ENCODE results near the gene ZNRD2. TPM values are rescaled to one million over a fixed set of nuclear protein-coding genes. Genes with fewer than 3 reads are reported as not detected.
A peak's percentile ranks its signal among the peaks of the same experiment; 100 is the strongest.

Gene ZNRD2
- total and polyA plus RNA-seq, 10 of the 15 experiments (the other 5 are each of a cell fraction or from before 2014, with no cell fraction given) = 7.9 to 111 (median 55.4) TPM

DNA sequence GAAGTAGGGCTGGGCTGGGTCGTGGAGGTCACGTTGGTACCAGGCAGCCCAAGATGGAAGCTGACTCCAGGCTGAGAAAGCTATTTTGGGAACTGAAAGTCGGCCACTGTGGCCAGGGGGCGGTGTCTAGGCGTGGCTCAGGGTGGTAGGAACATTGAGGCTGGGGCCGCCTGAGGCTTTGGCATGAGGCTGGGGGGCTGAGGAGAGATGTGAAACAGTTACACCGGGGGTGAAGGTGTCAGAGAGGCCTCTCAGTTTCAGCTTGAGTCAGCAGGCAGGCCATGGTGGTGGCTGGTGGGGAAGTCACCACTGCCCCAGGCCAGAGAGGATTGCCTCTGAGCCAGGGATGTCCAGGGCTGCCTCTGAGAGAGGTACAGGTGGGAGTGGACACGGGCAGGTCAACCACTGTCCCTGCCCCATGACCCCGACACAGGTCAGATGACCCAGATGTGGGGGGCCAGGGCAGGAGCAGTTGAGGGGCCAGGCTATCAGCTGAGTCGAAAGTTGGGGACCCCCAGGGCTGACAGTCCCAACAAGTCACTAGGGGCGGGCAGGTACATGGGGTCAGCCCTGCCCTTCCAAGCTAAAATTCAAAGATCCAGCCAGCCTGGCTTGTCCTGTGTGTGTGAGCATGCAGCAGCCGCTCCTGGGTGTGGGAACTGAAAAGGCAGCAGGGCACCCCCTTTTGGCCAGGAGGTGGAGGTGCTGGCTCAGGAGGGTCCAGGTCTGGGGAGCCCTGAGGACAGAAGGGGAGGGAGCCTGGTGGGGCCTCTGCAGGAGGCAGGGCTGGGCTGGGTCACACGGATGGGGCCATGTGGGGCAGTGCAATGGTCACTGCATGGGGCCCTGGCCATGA, 18.1 kb downstream of the ZNRD2 start:
- RAD21 ChIA-PET (ENCODE audit: unreplicated experiment) = interaction anchor here (0.6 to 6.5 kb wide), 16 partner anchors 12 to 313 kb away, joined by 3 to 132 read pairs (median 5); partner anchors contain the start of genes CCDC85B, EHBP1L1, FAM89B and PCNX3
- FAIRE-seq (peak; percentile 100), DNase-seq (ENCODE audit: low read depth, low spot score) (peak; percentile 96), ATAC-seq (peak; percentile 87)
- H3K4me3 ChIP-seq = peak overlapping the region; percentile 58; the same call in 1 of the 2 replicates
- WGBS (ENCODE audit: insufficient coverage, insufficient replicate concordance, low lambda C conversion rate, missing lambda C conversion rate) = 2% methylated on average over 13 of the region's 13 CpGs
- in situ Hi-C loops (cut with MboI) = no loop called here
- H3K9ac ChIP-seq (ENCODE audit: control insufficient read depth, insufficient read depth, low read length) = peak overlapping the region; percentile 62
- H2AFZ ChIP-seq (ENCODE audit: control insufficient read depth, low read depth, low read length) = no peak overlapping the region
- no TSS peak for BruUV-seq (replicated peaks)
- POLR2A ChIA-PET = interaction anchor here (0.5 to 6.0 kb wide), 15 partner anchors 8 to 169 kb away, joined by 3 to 129 read pairs (median 4); partner anchors contain the start of genes EHBP1L1, FAM89B, MALAT1 and PCNX3
- H4K20me1 ChIP-seq (ENCODE audit: control insufficient read depth, insufficient read depth) = no peaks in the 10 kb centered on the region
- peaks cover 16% of the 10 kb centered on the region for H3K79me2 ChIP-seq (ENCODE audit: control insufficient read depth, insufficient read depth, low read length)
- H3K36me3 ChIP-seq (ENCODE audit: control insufficient read depth in 2 of 2, insufficient read depth in 2 of 2, low read length in 1 of 2) = peaks cover 5 to 11% of the 10 kb centered on the region in 2 experiments; a peak in 3 of 4 replicates
- SMC1A ChIA-PET (ENCODE audit: uncharacterized antibody, unreplicated experiment) = interaction anchor here (0.8 to 6.2 kb wide), 18 partner anchors 10 to 205 kb away, joined by 3 to 93 read pairs (median 4); partner anchors contain the start of genes EHBP1L1, FAM89B, PCNX3 and ZNRD2
- H3K9me3 ChIP-seq (replicated peaks; ENCODE audit: control insufficient read depth, insufficient read depth, low read length) = no peaks in the 10 kb centered on the region
- peaks cover 45% of the 10 kb centered on the region for H3K4me1 ChIP-seq (ENCODE audit: control insufficient read depth, insufficient read depth, low read length)
- CTCF ChIA-PET = interaction anchor here (0.6 to 5.9 kb wide), 24 partner anchors 11 to 302 kb away, joined by 3 to 130 read pairs (median 4); partner anchors contain the start of genes CCDC85B, EHBP1L1, FAM89B and KAT5
- intact Hi-C loops (cut with micrococcal nuclease; ENCODE audit: unreplicated experiment) = loop anchor here (1.0 kb wide), 3 partner anchors 14 to 48 kb away; partner anchors contain the start of gene PCNX3
- H3K27me3 ChIP-seq (replicated peaks in 1 of 2; ENCODE audit: control insufficient read depth in 2 of 2, insufficient read depth in 2 of 2, low read length in 1 of 2) = no peaks in the 10 kb centered on the region
- peak overlapping the region; percentile 79 for H3K4me2 ChIP-seq (ENCODE audit: control insufficient read depth, insufficient read depth)
- H3K27ac ChIP-seq (ENCODE audit: control insufficient read depth, insufficient read depth) = peak overlapping the region; percentile 97
- TF ChIP-seq RAD51 (IDR thresholded peaks at IDR 0.05) (peak; percentile 55; the same call in 1 of the 2 replicates), POU2F2 (IDR thresholded peaks at IDR 0.05; ENCODE audit: borderline replicate concordance, low read depth, low read length) (peak; percentile 72; the same call in 2 of the 3 replicates), ZNF217 (IDR thresholded peaks at IDR 0.05) (peak; percentile 71; the same call in 1 of the 2 replicates), ESRRA (IDR thresholded peaks at IDR 0.05; ENCODE audit: low read length) (no peak), SUZ12 (IDR thresholded peaks at IDR 0.05; ENCODE audit: unreplicated experiment) (no peak), WRNIP1 (IDR thresholded peaks at IDR 0.05; ENCODE audit: borderline replicate concordance, low read depth, low read length) (no peak), ETV6 (conservative IDR thresholded peaks at IDR 0.05 in 1 of 2, IDR thresholded peaks at IDR 0.05 in 1 of 2; ENCODE audit: borderline replicate concordance in 1 of 2, low read depth in 1 of 2) (peak in 1 of 2 experiments; percentile 75; a peak in 2 of 4 replicates), TBL1XR1 (IDR thresholded peaks at IDR 0.05; ENCODE audit: low read depth, low read length) (peak; percentile 77; the same call in 1 of the 2 replicates), MEF2A (IDR thresholded peaks at IDR 0.05; ENCODE audit: insufficient read depth, low read depth, low read length) (peak; percentile 98), RB1 (IDR thresholded peaks at IDR 0.05; ENCODE audit: borderline replicate concordance) (peak; percentile 7; the same call in 1 of the 2 replicates), KAT2A (conservative IDR thresholded peaks at IDR 0.05; ENCODE audit: control insufficient read depth, low read depth, low read length) (no peak)
- TF ChIP-seq, protein P1, sequence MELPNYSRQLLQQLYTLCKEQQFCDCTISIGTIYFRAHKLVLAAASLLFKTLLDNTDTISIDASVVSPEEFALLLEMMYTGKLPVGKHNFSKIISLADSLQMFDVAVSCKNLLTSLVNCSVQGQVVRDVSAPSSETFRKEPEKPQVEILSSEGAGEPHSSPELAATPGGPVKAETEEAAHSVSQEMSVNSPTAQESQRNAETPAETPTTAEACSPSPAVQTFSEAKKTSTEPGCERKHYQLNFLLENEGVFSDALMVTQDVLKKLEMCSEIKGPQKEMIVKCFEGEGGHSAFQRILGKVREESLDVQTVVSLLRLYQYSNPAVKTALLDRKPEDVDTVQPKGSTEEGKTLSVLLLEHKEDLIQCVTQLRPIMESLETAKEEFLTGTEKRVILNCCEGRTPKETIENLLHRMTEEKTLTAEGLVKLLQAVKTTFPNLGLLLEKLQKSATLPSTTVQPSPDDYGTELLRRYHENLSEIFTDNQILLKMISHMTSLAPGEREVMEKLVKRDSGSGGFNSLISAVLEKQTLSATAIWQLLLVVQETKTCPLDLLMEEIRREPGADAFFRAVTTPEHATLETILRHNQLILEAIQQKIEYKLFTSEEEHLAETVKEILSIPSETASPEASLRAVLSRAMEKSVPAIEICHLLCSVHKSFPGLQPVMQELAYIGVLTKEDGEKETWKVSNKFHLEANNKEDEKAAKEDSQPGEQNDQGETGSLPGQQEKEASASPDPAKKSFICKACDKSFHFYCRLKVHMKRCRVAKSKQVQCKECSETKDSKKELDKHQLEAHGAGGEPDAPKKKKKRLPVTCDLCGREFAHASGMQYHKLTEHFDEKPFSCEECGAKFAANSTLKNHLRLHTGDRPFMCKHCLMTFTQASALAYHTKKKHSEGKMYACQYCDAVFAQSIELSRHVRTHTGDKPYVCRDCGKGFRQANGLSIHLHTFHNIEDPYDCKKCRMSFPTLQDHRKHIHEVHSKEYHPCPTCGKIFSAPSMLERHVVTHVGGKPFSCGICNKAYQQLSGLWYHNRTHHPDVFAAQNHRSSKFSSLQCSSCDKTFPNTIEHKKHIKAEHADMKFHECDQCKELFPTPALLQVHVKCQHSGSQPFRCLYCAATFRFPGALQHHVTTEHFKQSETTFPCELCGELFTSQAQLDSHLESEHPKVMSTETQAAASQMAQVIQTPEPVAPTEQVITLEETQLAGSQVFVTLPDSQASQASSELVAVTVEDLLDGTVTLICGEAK (IDR thresholded peaks at IDR 0.05; ENCODE audit: borderline replicate concordance) = no peak
- TF ChIP-seq, protein P2, sequence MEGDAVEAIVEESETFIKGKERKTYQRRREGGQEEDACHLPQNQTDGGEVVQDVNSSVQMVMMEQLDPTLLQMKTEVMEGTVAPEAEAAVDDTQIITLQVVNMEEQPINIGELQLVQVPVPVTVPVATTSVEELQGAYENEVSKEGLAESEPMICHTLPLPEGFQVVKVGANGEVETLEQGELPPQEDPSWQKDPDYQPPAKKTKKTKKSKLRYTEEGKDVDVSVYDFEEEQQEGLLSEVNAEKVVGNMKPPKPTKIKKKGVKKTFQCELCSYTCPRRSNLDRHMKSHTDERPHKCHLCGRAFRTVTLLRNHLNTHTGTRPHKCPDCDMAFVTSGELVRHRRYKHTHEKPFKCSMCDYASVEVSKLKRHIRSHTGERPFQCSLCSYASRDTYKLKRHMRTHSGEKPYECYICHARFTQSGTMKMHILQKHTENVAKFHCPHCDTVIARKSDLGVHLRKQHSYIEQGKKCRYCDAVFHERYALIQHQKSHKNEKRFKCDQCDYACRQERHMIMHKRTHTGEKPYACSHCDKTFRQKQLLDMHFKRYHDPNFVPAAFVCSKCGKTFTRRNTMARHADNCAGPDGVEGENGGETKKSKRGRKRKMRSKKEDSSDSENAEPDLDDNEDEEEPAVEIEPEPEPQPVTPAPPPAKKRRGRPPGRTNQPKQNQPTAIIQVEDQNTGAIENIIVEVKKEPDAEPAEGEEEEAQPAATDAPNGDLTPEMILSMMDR (IDR thresholded peaks at IDR 0.05 in 2 of 3, conservative IDR thresholded peaks at IDR 0.05 in 1 of 3; ENCODE audit: control insufficient read depth in 2 of 3, extremely low read depth in 1 of 3, insufficient read depth in 1 of 3, low read depth in 3 of 3, low read length in 3 of 3) = peak; percentile 83 to 91 (median 88)
